ENCODE measurements around the gene FA2H.

The FA2H gene

DNA sequence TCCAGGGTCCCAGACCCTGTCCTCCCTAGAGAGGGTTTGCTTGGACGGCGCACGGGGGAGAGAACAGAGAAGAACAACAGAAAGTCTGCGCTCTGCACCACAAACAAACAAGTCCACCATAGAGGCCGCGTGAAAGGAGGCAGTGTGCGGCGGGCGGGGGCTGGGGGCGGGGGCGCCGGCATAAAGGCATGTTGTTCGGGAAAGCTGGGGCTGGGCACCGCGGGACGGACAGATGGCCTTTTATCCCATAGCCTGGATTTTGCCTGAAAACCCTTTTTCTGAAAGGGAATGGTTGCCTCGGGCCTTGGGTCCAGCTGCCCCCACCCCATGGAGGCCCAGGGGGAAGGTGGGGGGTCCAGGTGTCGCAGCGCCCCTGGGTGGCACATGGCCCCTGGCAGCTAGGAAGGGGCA lies 26.0 kb downstream of the FA2H start:
- TF ChIP-seq, protein P1, sequence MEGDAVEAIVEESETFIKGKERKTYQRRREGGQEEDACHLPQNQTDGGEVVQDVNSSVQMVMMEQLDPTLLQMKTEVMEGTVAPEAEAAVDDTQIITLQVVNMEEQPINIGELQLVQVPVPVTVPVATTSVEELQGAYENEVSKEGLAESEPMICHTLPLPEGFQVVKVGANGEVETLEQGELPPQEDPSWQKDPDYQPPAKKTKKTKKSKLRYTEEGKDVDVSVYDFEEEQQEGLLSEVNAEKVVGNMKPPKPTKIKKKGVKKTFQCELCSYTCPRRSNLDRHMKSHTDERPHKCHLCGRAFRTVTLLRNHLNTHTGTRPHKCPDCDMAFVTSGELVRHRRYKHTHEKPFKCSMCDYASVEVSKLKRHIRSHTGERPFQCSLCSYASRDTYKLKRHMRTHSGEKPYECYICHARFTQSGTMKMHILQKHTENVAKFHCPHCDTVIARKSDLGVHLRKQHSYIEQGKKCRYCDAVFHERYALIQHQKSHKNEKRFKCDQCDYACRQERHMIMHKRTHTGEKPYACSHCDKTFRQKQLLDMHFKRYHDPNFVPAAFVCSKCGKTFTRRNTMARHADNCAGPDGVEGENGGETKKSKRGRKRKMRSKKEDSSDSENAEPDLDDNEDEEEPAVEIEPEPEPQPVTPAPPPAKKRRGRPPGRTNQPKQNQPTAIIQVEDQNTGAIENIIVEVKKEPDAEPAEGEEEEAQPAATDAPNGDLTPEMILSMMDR (conservative IDR thresholded peaks at IDR 0.05), result no peak
- no peak overlapping the region for H3K27ac ChIP-seq

DNA sequence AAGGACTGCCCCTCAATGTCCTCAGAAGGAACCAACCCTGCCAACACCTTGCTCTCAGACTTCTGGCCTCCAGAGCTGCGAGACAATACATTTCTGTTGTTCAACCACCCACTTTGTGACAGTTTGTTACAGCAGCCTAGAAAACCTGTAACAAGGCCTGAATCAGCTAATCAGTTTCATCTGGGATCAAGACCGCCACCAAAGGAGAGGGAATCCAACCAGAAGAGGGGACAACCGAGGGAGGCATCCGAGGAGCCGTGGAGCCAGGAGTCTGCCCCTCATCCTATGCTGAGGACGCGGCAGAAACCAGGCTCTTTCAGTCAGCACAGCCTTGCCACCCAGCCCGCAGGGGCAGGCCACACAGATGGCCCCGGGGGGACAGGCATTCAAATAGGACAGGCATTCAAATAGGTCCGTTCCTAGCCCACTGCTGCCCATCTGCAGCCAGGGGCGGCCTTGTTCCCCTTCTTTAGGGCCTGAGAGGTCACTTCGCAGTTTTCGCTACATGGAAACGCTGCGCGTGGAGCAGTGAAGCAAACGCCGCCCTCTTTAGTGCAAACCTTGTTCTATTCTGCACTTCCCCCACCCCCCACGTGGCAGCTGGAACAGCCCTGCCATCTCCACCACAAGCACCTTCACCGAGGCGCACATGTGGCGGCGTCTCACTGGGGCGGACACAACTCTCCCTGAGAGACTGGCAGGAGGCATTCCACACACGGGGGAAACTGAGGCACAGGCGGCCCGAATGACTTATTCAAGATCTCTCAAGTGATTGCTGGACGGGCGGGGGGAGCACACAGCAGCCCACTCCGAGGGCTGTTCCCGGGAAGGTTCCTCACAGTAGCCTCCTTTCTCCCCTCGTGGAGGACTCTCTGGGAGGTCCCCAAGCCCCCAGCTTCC lies 26.7 kb downstream of the FA2H start:
- TF ChIP-seq, protein P1 (conservative IDR thresholded peaks at IDR 0.05), result no peak
- H3K27ac ChIP-seq, result no peak overlapping the region

DNA sequence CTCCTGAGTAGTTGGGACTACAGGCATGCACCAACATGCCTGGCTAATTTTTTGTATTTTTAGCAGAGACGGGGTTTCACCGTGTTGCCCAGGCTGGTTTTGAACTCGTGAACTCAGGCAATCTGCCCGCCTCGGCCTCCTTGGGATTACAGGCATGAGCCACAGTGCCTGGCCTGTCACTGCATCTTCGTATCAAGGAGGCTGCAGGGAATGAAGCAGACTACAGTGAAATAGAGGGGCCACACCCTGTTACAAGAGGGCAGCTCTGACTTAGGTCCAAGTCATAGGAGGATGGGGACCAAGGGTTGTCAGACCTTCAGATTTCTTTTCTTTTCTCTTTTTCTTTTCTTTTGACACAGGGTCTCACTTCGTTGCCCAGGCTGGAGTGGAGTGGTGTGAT lies 28.7 kb downstream of the FA2H start:
- H3K27ac ChIP-seq, result no peak overlapping the region
- TF ChIP-seq, protein P1 (conservative IDR thresholded peaks at IDR 0.05), result no peak

DNA sequence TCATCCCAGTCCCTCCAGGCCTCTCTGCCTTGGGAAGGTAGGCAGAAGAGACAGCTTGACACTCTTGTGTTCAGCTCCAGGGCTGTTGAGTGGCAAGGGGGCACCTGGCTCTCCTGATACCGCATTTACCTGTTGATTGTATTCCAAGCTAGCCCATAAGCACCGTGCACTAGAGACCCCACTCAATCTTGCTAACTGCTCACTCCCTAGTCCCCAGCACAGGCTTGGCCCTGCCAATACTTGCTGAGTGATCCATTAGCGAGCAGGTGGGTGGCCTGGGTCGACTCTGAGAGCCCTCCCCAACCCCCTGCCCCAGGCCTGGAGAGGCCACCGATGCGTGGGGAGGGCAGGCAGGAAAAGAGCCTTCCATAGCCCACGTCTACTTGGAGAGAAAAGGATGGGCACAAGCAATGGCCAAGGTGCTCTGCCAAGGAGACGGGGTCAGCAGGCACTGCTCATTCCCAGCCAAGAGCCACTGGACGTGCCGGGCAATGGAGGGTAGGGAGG lies 29.5 kb downstream of the FA2H start:
- H3K27ac ChIP-seq, result no peak overlapping the region
- TF ChIP-seq, protein P1 (conservative IDR thresholded peaks at IDR 0.05), result no peak

DNA sequence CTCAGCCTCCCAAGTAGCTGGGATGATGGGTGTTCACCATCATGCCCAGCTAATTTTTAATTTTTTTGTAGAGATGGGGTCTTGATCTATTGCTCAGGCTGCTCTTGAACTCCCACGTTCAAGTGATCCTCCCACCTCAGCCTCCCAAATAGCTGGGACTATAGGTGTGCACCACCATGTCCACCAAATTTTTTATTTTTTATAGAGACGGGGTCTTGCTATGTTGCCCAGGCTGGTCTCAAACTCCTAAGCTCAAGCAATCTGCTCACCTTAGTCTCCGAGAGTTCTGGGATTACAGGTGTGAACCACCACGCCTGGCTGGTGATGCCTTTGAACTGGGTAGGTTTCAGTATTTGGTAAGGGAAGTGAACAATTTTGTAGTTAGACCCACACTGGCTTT lies 30.1 kb downstream of the FA2H start:
- TF ChIP-seq, protein P1 (conservative IDR thresholded peaks at IDR 0.05), result no peak
- H3K27ac ChIP-seq, result peak overlapping the region; percentile 76

DNA sequence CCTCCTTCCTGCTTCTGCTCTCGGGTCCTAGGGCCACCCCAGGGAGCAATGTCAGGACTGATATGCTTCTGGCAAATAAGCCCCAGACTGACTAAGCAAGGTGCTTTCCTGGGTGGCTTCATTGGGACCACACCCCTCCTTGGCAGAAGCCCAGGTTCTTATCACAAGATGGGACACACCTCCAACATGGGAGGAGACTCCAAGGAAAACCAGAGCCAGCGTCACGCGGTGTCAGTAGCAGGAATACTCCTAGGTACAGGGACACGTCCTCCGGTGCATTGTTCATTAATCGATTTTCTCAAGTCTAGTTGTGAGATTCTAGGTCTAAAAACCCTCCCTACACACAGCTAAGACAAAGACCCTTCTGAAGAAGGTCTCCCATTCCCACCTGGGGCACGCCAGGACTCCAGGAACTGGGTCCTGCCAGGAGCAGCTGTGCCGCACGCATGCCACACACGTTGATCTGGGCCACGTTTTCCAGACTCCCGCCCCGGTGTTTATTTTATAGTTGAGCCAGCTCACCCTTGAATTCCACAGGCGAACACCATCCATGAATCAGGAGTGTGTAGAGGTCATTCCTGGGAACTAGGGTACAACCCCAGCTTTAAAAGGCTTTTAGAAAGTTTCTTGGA lies 30.8 kb downstream of the FA2H start:
- H3K27ac ChIP-seq, result peak overlapping the region; percentile 76
- TF ChIP-seq, protein P1 (conservative IDR thresholded peaks at IDR 0.05), result no peak

DNA sequence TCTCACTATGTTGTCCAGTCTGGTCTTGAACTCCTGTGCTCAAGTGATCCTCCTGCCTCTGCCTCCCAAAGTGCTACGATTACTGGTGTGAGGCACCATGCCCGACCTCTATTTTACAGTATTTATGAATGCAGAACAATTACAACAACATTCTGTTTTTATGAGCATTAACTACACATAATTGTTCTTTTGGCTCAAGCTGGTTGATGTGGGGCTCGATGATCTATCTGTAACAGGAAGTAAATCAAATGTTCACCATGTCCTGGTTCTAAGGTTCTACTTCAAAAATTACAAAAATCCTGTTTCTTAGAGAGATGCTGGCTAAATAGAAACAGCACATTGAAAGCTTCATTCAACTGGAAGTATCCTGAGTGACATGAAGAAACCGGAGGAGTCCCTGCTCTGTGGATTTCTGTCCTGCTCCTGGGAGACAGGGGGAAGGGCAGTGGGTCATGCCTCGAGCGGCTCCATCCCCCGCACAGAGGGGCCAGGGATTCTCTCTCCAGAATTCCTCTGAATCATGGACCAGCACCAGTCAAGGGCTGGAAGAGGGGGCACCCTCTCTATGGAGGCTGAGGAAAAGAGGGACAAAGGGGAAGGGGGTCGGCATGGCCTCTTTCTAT lies 31.5 kb downstream of the FA2H start:
- peak overlapping the region; percentile 76 for H3K27ac ChIP-seq
- TF ChIP-seq, protein P1 (conservative IDR thresholded peaks at IDR 0.05), result no peak

Data from VCaP (cell line).